HS-27A (cell line): Measurements from ENCODE around the gene ATP1B2.
"Not testable (repeated sequence)": the region's sequence is repeated elsewhere in the genome, so short reads cannot be mapped to it uniquely, and the experiment has no call there.

ENCODE experiments used
- DNase-seq: peaks from one replicate; pipeline ENCODE4 v3.0.0-alpha.2; 2012; ENCODE audit warnings: low read depth, missing footprints

Gene ATP1B2

DNA sequence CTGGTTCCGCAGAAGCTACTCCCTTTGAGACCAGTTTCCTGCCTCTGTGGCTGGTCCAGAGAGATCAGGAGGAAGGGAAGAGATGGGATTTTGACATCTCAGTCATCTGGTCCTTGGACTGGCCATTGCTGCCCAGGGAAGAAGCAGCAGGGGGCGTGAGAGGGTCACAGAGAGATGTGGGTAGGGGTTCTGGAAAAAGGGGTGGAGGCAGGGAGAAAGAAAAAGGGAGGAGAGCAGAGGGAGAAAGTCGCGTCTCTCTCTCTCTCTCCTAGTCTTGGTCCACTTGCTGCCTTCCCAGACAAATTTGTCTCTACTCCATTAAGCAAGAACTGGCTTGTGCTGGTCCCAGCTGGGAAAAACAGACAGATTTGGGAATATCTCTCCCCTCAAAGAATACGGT lies 16.3 kb upstream of the ATP1B2 start:
- DNase-seq, result no peak

DNA sequence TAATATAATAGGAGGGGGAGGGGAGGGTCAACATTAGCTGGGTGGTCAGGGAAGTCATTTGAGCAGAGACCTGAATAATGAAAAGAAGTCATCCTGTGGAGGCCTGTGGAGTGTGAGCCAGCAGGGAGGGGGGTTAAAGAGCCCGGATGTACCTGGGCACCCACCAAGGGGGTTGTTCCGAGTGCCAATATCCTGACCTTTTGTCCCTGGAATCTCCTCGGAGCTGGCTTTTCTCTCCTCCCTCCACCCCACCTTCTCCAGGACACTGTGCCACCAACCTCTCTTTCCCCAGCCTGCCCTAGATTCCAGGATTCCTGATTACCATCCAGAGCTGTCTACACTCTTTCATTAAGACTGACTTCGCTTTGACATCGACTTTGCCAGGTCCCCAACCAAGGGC lies 14.6 kb upstream of the ATP1B2 start:
- DNase-seq, result no peak

DNA sequence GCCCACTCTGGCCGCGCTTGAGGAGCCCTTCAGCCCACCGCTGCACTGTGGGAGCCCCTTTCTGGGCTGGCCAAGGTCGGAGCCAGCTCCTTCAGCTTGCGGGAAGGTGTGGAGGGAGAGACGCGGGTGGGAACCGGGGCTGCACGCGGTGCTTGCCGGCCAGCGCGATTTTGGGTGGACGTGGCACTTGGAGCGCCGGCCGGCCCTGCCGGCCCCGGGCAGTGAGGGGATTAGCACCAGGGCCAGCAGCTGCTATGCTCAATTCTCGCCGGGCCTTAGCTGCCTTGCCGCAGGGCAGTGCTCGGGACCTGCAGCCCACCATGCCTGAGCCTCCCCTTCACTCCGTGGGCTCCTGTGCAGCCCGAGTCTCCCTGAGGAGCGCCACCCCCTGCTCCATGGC lies 9.9 kb upstream of the ATP1B2 start:
- no peak for DNase-seq

DNA sequence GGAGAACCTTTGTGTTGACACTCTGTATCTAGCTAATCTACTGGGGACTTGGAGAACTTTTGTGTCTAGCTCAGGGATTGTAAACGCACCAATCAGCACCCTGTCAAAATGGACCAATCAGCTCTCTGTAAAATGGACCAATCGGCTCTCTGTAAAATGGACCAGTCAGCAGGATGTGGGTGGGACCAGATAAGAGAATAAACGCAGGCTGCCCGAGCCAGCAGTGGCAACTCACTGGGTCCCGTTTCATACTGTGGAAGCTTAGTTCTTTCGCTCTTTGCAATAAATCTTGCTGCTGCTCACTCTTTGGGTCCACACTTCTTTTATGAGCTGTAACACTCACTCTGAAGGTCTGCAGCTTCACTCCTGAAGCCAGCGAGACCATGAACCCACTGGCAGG lies 9.1 kb upstream of the ATP1B2 start:
- not testable (repeated sequence) for DNase-seq

DNA sequence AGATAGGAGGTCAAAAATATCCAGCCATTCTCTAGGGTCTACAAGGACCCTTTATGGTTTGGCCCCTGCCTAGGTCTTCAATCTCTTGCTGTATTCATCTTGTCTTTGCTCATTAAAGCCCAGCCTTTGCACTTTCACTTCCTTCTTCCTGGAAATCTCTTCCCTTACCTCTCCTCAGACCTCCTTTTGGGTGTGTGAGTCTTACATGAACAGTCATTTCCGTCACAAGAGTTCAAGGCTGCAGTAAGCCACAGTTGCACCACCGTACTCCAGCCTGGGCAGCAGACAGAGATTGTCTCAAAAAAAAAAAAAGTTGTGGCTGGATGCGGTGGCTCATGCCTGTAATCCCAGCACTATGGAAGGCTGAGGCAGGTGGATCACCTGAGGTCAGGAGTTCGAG lies 6.0 kb upstream of the ATP1B2 start:
- DNase-seq, result no peak

DNA sequence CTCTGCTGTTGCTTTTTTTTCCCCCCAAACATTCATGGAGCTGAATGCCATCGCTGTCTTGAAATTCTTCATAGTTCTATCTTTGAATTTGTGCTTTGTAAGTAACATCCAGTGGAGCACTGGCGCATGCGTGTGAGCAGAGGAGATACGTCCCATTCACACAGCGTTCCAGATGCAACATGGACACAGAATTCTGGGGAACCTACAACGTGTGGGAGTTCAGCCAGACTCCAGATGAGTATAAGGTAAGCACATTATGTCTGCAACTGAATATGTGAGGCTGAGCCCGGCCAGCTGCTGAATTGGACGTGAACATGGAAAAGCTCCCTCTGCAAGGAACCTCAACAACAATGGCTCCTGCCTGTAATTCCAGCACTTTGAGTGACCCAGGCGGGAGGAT lies 4.3 kb upstream of the ATP1B2 start:
- no peak for DNase-seq

DNA sequence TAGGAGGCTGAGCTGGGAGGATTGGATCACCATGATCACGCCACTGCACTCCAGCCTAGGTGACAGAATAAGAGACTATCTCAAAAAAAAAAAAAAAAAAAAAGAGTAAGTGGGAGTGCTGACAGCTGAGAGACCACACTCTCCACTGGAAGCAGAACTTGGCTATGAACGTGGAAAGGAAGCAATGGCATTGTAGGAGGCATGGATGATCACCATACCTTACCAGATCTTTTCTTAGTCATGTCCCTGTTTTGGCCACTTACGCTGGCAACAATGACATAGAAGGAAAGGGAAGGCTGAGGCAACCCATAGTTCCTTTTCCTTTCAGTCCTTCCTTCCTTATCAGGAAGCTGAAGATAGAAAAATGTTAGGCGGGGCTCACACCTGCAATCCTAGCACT lies 3.7 kb upstream of the ATP1B2 start:
- no peak for DNase-seq

DNA sequence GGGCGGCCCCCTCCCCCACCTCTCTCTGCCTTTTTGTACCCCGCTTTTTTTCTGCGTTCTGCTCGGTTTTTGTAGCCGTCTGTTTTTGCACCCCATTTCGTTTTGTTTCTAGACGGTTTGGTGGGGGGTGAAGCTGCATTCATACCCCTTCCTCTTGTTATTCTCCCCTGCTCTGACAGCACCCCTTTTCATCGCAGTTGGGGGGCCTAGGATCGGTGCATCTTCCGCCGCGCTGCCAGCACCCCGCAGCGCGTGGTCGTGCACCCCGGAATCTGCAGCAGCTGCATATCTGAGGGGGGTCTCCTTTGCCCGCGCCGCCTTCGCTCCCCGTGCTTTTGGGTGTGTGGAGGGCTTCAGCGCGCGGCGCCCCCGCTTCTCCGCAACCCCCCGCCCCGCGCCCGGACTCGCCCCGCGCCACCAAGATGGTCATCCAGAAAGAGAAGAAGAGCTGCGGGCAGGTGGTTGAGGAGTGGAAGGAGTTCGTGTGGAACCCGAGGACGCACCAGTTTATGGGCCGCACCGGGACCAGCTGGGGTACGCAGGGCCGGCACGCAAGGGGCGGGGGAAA lies 455 bp downstream of the ATP1B2 start:
- no peak for DNase-seq

DNA sequence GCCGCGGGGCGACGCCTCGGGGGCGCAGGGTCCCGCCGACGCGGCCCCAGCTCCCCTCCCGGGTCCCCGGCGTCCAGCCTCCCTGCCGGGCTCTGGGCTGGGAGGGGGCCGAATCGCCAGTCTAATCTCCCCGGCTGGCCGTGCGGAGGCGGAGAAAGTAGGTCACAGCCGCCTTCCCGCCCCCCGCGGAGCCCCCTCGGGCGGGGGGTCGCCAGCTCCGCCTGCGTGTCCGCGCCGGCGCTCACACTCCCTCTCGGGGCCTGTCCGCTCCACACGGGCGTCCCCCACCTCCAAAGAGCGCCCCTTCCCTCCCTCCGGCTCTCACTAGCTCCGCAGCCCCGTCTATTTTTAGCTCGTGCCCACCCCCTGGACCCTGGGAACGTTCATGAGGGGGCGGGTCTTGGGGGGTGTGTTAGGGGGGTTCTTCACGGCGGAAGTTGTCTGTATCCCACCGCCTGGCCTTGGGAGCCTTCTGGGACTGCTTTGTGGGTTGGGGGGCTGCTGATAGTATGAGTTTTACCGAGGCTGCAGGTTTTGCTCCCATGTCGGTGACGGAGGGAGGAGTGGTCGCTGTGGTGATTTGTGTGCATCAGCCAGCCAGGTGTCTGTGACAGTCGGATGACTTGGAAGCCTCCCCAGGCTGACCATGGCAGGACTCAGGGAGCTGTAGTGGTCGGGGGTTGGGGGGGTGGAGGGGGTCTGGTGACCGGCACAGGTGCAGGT lies 1.1 kb downstream of the ATP1B2 start:
- no peak for DNase-seq

DNA sequence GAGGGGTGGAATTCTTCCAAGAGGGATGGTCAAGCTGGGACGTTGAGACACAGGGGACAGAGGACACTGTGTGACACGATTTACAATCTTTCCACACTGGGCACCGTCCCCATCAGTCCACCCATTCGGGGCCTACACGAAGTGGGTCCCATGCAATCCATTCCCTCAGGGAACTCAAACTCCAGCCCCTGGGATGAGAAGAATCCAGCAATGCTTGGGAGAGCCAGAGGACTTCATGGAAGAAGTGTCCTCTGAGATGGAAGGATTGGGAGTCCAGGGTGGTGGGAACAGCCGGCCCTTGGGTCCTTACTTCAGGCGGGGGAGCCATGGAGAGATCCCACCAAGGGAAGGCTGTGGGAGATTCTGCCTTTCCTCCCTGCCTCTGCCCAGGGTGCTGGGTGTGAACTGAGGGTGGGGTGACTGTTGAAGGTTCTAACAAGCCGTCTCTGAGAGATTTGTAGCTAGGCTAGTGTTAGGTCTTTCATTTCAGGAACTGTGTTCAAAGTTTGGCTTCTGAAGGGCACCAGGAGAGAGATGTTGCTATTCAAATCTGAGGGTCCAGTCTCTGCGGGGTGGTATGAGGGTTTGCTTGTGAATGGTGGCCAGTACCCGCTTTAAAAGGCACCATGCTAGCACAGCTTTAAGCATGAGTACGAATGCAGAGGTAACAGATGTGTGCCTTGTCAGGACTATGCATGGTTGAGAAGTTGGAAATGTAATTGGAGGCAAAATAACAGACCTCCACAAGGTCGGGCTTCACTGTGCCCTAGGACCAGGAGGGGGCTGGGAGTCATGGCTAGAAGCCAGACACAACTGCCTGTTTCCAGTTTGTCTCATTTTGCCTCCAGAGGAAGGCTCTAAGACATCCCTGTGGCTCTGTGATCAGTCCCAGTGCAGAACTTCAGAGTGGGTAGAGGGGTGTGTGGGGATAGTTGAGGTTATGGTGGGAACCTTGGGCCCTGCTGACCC lies 1.9 kb downstream of the ATP1B2 start:
- no peak for DNase-seq

DNA sequence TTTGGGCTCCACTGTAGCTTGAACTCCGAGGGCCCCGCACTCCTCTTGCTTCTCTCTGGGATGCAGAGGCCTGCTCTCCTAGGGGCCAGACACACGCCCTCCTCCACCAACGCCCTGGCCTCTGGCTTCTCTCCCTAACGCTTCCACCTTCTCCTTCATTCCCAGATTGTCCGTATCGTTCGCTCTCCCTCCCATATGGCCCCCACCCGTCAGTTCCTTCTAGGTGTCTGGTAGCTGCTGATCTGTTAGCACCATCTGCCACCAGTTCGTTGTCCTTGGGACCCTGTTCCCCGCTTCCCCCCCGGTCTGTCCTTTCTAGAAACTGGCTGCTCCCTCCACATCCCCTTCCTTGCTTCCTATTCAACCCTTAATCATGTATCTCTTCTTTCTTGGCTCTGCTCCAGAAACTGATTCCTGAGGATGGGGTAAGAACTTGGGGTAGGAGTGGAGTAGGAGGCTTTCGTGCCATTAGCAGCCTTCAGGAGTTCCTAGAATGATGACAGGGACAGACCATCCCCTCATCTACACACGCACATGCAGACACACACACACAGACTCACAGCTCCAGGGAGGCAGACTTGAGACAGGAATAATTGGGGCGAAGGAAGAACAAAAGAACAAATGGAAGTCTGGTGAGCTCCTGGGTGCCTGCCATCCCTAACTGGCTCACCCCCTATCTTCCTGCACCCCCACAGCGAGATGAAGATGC lies 4.3 kb downstream of the ATP1B2 start:
- no peak for DNase-seq

DNA sequence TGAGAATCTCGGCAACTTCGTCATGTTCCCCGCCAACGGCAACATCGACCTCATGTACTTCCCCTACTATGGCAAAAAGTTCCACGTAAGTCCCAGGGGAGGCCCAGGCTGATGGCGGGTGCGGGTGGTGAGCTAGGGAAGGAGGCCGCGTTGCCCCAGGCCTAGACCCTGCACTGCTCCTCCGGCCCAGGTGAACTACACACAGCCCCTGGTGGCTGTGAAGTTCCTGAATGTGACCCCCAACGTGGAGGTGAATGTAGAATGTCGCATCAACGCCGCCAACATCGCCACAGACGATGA lies 4.8 kb downstream of the ATP1B2 start:
- no peak for DNase-seq

DNA sequence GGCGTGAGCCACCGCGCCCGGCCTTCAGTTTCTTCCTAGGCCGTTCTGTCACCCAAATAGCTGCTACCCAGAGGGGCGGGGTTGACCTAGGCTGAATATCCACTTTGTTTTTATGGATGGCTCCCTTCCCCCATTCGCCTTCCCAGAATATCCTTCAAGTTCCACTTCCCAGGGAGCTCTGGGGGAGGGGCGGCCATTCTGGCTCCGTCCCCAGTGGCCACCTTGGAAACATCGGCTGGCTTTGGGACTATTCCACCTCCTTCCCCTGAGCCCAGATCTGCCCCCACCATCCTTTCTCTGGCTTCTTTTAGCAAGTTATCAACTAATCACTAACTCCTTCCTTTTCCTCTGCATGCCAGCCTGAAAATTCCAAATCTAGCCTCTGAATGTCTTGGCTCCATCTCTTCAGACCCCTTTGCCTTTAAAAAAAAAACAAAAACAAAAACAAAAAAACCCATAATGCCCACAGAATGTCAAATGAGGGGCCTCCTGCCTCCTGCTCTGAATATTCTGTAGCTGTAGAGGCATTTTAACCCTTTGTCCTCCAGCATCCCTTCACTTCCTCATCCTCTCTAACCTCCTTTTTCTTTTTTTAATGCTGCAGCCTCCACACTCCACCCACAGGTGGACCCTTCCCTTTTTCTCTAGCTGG lies 6.4 kb downstream of the ATP1B2 start:
- no peak for DNase-seq

DNA sequence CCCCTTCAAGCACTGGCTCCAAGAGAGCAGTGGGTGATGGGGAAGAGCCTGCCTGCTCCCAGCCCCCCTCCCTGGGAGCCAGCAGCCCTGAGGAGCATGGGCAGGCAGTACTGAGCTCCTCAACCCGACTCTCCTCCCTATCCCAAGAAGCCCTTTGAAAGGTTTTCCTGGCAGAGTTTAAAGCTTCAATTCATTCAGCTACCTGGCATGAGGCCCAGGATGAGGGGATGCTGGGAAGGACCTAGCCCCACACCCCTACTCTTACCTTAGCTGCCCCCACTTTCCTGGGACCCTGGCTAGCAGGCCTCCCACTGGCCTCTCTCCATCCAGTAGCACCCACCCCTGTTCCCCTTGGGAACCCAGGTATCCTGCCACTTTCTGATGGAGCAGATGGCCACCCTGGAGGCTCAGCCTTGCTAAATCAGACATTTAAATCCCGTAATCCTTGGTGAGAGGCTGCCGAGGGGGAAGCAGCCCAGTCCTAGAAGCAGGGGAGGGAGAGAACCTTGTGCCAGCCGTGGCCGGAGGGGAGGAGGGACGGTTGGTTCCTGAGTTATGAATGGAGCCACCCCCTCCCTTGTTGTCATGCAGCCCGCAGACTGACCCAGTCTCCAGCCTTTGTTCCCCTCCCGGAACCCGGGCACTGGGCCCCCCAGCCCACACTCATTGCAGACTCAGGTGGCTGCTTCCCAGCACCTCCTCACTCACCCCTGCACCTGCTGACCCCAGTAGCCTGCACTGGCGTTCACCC lies 17.1 kb downstream of the ATP1B2 start:
- no peak for DNase-seq

DNA sequence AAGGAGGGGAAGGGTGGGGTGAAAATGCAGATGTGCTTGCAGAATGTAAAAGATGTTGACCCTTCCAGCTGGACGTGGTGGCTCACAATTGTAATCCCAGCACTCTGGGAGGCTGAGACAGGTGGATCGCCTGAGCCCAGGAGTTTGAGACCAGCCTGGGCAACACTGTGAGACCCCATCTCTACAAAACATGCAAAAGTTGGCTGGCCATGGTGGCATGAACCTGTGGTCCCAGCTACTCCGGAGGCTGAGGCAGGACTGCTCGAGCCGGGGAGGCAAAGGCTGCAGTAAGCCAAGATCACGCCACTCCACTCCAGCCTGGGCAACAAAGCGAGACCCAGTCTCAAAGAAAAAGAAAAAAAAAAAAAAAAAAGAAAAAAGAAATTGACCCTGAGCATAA lies 17.8 kb downstream of the ATP1B2 start:
- DNase-seq, result no peak

DNA sequence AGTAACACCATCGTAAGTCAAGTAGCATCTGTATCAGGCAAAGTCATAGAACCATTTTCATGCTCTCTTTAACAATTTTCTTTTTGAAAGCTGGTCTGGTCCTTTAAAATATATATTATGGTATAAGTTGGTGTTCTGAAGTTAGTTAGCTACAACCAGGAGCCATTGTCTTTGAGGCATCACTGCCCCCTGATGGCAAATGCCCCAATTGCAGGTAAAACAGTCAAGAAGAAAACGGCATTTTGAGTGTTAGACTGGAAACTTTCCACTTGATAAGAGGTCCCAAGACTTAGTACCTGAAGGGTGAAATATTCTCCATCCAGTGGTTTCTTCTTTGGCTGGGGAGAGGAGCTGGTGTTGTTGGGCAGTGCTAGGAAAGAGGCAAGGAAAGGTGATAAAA lies 22.5 kb downstream of the ATP1B2 start:
- no peak for DNase-seq

DNA sequence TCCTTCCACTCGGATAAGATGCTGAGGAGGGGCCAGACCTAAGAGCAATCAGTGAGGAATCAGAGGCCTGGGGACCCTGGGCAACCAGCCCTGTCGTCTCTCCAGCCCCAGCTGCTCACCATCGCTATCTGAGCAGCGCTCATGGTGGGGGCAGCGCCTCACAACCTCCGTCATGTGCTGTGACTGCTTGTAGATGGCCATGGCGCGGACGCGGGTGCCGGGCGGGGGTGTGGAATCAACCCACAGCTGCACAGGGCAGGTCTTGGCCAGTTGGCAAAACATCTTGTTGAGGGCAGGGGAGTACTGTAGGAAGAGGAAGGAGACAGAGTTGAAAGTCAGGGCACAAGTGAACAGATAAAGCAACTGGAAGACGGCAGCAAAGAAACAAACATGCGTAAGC lies 24.2 kb downstream of the ATP1B2 start:
- no peak for DNase-seq

DNA sequence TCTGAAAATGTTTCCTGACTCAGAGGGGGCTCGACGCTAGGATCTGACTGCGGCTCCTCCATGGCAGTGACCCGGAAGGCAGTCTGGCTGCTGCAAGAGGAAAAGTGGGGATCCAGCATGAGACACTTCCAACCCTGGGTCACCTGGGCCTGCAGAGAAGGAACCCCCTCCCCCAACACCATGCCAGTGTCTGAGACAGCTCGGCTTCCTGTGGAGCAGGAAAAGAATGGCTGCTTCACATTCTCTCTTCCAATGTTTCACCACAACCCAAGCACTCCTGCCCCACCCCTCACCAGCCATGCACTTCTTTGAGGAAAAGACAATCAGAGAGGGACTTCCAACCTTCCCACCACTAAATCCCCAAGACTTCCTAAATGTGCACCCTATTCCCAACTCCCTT lies 25.8 kb downstream of the ATP1B2 start:
- no peak for DNase-seq

DNA sequence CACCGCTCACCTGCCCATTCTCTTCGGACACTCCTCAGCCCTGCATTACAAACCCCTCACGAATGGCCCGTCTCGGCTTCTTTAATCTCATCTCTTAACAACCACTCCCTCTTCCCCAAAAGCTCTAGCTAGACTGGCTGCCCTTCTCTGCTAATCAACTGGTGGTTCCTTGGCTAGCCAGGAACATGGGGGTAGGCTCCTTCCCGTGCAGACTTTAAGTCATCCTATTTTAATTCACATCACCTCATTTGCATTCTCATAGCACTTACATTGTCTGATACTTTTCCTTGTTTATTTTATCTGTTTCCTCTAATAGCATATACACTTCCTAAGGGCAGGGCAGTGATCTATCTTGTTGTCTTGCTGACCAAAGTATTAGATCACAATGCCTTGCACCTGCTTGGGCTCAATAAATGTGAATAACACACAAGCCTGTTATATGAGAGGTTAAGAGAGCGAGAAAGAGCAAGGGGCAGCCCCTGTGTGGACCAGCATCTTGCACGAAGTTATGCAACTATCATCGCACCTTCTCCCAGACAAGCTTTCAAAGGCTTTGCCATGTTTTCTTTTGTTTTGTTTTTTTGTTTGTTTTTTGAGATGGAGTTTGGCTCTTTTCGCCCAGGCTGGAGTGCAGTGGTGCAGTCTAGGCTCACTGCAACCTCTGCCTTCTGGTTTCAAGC lies 26.8 kb downstream of the ATP1B2 start:
- DNase-seq, result no peak

DNA sequence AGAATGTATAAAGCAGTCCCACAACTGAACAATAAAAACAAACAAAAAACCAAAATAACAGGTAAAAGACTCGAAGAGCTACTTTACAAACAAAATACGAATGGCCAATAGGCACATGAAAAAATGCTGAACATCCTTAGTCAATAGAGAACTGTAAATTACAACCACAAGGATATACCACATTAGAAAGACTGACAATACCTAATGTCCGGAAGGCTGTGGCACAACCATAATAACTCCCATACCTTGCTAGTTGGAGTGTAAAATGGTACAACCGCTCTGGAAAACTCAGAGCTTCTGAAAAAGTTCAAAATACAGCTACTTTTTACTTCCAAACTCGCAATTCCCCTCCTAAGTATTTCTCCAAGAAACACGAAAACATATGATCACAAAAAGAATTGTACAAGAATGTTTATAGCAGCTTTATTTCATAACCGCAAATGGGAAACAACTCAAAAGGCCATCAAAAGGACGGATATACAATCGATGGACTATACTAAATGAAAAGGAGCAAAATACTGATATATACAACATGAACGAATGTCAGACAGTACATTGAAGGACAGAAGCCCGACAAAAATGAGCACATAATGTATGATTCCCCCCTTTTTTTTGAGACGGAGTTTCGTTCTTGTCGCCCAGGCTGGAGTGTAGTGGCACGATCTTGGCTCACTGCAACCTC lies 34.3 kb downstream of the ATP1B2 start:
- no peak for DNase-seq
